Measurements from ENCODE around the gene ZNF639. TPM values are rescaled to one million over a fixed set of nuclear protein-coding genes. Genes with fewer than 3 reads are reported as not detected.

ZNF639 gene
- total and polyA plus RNA-seq, 2 experiments from 2014 or later: 33.6 to 62.8 TPM

- TF ChIP-seq EZH2phosphoT487 (IDR thresholded peaks at IDR 0.05; ENCODE audit: unreplicated experiment) (no peak), ZNF114 (CRISPR knock-in tag; IDR thresholded peaks at IDR 0.05) (no peak), STAT1 (IDR thresholded peaks at IDR 0.05; ENCODE audit: unreplicated experiment) (no peak), REST (IDR thresholded peaks at IDR 0.05; ENCODE audit: unreplicated experiment) (no peak), ETS1 (IDR thresholded peaks at IDR 0.05) (no peak), POLR2AphosphoS5 (IDR thresholded peaks at IDR 0.05; ENCODE audit: low read depth) (no peak)
These were observed 623 bp downstream of the ZNF639 start (continued) for GRCh38 chr3:179323197-179324110.

GRCh38 chr3:179324270-179324754 lies 1.5 kb downstream of the ZNF639 start:
- H3K9me2 ChIP-seq (ENCODE audit: insufficient read depth): no peaks in the 10 kb centered on the region
- H3K4me1 ChIP-seq (ENCODE audit: insufficient read depth): peaks cover 22% of the 10 kb centered on the region
- ATAC-seq (no peak), DNase-seq (ENCODE audit: low spot score) (no peak)
- Mint-ChIP-seq H3K27ac (no peak overlapping the region), H3K27me3 (ENCODE audit: insufficient read depth, low read depth, poor library complexity) (peaks cover 6% of the 10 kb centered on the region), H3K4me1 (peaks cover 18% of the 10 kb centered on the region), H3K36me3 (ENCODE audit: low read depth) (peaks cover 23% of the 10 kb centered on the region), H3K9me3 (no peaks in the 10 kb centered on the region), H3K4me3 (peak overlapping the region; percentile 89)
- no peak overlapping the region for H3K27ac ChIP-seq (ENCODE audit: low read depth)
- peaks cover 11% of the 10 kb centered on the region for H4K20me1 ChIP-seq (replicated peaks; ENCODE audit: insufficient read depth)
- peaks cover 49% of the 10 kb centered on the region for H3K79me2 ChIP-seq (replicated peaks; ENCODE audit: insufficient read depth)
- peak overlapping the region; percentile 96 for H3K4me2 ChIP-seq
- H3K4me3 ChIP-seq: peak overlapping the region; percentile 80
- peaks cover 6% of the 10 kb centered on the region; the same call in 1 of the 2 replicates for H3K27me3 ChIP-seq (ENCODE audit: insufficient read depth)
- H3K36me3 ChIP-seq (ENCODE audit: insufficient read depth): peaks cover 10% of the 10 kb centered on the region; the same call in 1 of the 2 replicates
- no peaks in the 10 kb centered on the region for H3F3A ChIP-seq (replicated peaks; ENCODE audit: low read depth)
- no peak overlapping the region for H2AFZ ChIP-seq
- TF ChIP-seq ZNF114 (CRISPR knock-in tag; IDR thresholded peaks at IDR 0.05) (no peak), JUNB (IDR thresholded peaks at IDR 0.05; ENCODE audit: unreplicated experiment) (no peak), POLR2AphosphoS5 (IDR thresholded peaks at IDR 0.05; ENCODE audit: low read depth) (no peak), ZNF331 (CRISPR knock-in tag; IDR thresholded peaks at IDR 0.05; ENCODE audit: low read depth) (no peak), CTCF (conservative IDR thresholded peaks at IDR 0.05; ENCODE audit: low read depth in 2 of 2) (no peak), STAT1 (IDR thresholded peaks at IDR 0.05; ENCODE audit: unreplicated experiment) (no peak), ETS1 (IDR thresholded peaks at IDR 0.05) (no peak)

Data from GM23338 (cell line).